Nephron progenitor cell (in vitro differentiated cells): Measurements from ENCODE around the gene ATP10A.

ENCODE experiments used
- DNase-seq: peaks from one replicate; pipeline ENCODE4 v3.0.0; 2021
- H3K27ac Mint-ChIP-seq: 2 replicates; pipeline ENCODE4 v1.8.0; 2021; ENCODE audit warnings: mild to moderate bottlenecking, moderate library complexity, mixed read lengths
- H3K27me3 Mint-ChIP-seq: 2 replicates; pipeline ENCODE4 v1.8.0; 2021; ENCODE audit warnings: mild to moderate bottlenecking, low read depth, mixed read lengths; ENCODE audit not compliant: poor library complexity
- H3K36me3 Mint-ChIP-seq: 2 replicates; pipeline ENCODE4 v1.8.0; 2021; ENCODE audit warnings: low read depth, mixed read lengths
- H3K4me1 Mint-ChIP-seq: 2 replicates; pipeline ENCODE4 v1.8.0; 2021; ENCODE audit warnings: mixed read lengths
- H3K4me3 Mint-ChIP-seq: 2 replicates; pipeline ENCODE4 v1.8.0; 2021; ENCODE audit warnings: mild to moderate bottlenecking, moderate library complexity, mixed read lengths
- H3K9me3 Mint-ChIP-seq: 2 replicates; pipeline ENCODE4 v1.8.0; 2021; ENCODE audit warnings: mild to moderate bottlenecking, moderate library complexity, mixed read lengths
- CTCF ChIP-seq: fragments of 200-600 bp; sonication (generic); IDR thresholded peaks from 2 replicates; pipeline ENCODE4 v1.5.0; 2021; ENCODE audit warnings: antibody characterized with exemption

ATP10A gene

GRCh38 chr15:25875566-25875965 is 12.4 kb upstream of the ATP10A start:
- H3K4me3 Mint-ChIP-seq: no peak overlapping the region
- H3K9me3 Mint-ChIP-seq: no peaks in the 10 kb centered on the region
- no peak for TF ChIP-seq CTCF
- no peaks in the 10 kb centered on the region for H3K36me3 Mint-ChIP-seq
- H3K4me1 Mint-ChIP-seq: no peaks in the 10 kb centered on the region
- no peak overlapping the region for H3K27ac Mint-ChIP-seq
- DNase-seq: no peak
- H3K27me3 Mint-ChIP-seq: peaks cover 3% of the 10 kb centered on the region

- Mint-ChIP-seq H3K36me3 (no peaks in the 10 kb centered on the region), H3K27ac (no peak overlapping the region), H3K4me3 (no peak overlapping the region), H3K9me3 (no peaks in the 10 kb centered on the region), H3K4me1 (no peaks in the 10 kb centered on the region), H3K27me3 (peaks cover 10% of the 10 kb centered on the region)
- no peak for DNase-seq
- no peak for TF ChIP-seq CTCF
Observed at GRCh38 chr15:25874379-25874778, 11.3 kb upstream of the ATP10A start.

GRCh38 chr15:25871403-25871802 is 8.3 kb upstream of the ATP10A start:
- no peak for DNase-seq
- Mint-ChIP-seq H3K4me3 (no peak overlapping the region), H3K27ac (no peak overlapping the region), H3K36me3 (no peaks in the 10 kb centered on the region), H3K4me1 (no peaks in the 10 kb centered on the region), H3K9me3 (no peaks in the 10 kb centered on the region), H3K27me3 (peaks cover 22% of the 10 kb centered on the region)
- TF ChIP-seq CTCF: no peak

GRCh38 chr15:25870938-25871337 is 7.8 kb upstream of the ATP10A start:
- Mint-ChIP-seq H3K36me3 (no peaks in the 10 kb centered on the region), H3K27me3 (peaks cover 27% of the 10 kb centered on the region), H3K4me3 (no peak overlapping the region), H3K9me3 (no peaks in the 10 kb centered on the region), H3K27ac (no peak overlapping the region), H3K4me1 (no peaks in the 10 kb centered on the region)
- no peak for DNase-seq
- TF ChIP-seq CTCF: no peak

- no peak for TF ChIP-seq CTCF
- Mint-ChIP-seq H3K4me1 (no peaks in the 10 kb centered on the region), H3K36me3 (no peaks in the 10 kb centered on the region), H3K9me3 (no peaks in the 10 kb centered on the region), H3K27me3 (peaks cover 39% of the 10 kb centered on the region), H3K4me3 (no peak overlapping the region), H3K27ac (no peak overlapping the region)
- no peak for DNase-seq
Observed at GRCh38 chr15:25869701-25870100, 6.6 kb upstream of the ATP10A start.

- no peak for DNase-seq
- Mint-ChIP-seq H3K27me3 (peaks cover 62% of the 10 kb centered on the region), H3K27ac (no peak overlapping the region), H3K36me3 (no peaks in the 10 kb centered on the region), H3K9me3 (no peaks in the 10 kb centered on the region), H3K4me1 (peaks cover 5% of the 10 kb centered on the region), H3K4me3 (no peak overlapping the region)
- no peak for TF ChIP-seq CTCF
Observed at GRCh38 chr15:25866874-25867273, 3.7 kb upstream of the ATP10A start.
